Keratinocyte (primary cell): ENCODE data around the gene ITGB5.

Experiments used
- EZH2 ChIP-seq: IDR thresholded peaks from one replicate; pipeline ENCODE4 v1.6.1; 2012; ENCODE audit warnings: inconsistent platforms, mild to moderate bottlenecking, low read length, moderate library complexity
- TF ChIP-seq, protein P1 (sequence below), 3 experiments: IDR thresholded peaks in 1 of 3; conservative IDR thresholded peaks in 1 of 3; optimal IDR thresholded peaks in 1 of 3; 2 replicates in 2 of 3; 3 replicates in 1 of 3; pipeline versions ENCODE3 to v1.5.1; 2011; ENCODE audit warnings: low read length in 3 of 3, mild to moderate bottlenecking in 3 of 3, moderate library complexity in 2 of 3, control low read depth in 1 of 3, inconsistent platforms in 1 of 3; ENCODE audit not compliant: insufficient read depth in 2 of 3; ENCODE audit errors: extremely low read depth in 1 of 3

DNA sequence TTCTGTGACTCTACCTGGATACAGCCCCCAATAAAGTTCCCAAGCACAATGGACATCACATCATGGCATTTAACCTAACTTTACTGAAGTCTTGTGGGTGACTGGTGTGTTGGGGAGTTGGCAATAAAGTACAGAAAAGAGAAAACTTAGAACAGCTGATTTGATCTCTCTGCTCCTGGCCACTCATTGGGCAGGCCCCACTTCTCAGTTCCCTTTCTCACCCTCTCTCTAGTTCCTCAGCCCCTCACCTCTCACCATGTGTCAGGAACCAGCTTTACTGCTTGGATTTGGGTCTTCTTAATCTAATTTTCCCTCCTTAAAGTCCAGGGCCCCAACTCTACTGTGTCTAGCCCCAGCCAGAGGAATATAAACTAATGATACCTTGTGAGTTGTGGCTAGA is 48.1 kb upstream of the ITGB5 start:
- TF ChIP-seq, protein P1, sequence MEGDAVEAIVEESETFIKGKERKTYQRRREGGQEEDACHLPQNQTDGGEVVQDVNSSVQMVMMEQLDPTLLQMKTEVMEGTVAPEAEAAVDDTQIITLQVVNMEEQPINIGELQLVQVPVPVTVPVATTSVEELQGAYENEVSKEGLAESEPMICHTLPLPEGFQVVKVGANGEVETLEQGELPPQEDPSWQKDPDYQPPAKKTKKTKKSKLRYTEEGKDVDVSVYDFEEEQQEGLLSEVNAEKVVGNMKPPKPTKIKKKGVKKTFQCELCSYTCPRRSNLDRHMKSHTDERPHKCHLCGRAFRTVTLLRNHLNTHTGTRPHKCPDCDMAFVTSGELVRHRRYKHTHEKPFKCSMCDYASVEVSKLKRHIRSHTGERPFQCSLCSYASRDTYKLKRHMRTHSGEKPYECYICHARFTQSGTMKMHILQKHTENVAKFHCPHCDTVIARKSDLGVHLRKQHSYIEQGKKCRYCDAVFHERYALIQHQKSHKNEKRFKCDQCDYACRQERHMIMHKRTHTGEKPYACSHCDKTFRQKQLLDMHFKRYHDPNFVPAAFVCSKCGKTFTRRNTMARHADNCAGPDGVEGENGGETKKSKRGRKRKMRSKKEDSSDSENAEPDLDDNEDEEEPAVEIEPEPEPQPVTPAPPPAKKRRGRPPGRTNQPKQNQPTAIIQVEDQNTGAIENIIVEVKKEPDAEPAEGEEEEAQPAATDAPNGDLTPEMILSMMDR (optimal IDR thresholded peaks at IDR 0.05 in 1 of 3, IDR thresholded peaks at IDR 0.05 in 1 of 3, conservative IDR thresholded peaks at IDR 0.05 in 1 of 3; ENCODE audit: extremely low read depth in 1 of 3, insufficient read depth in 2 of 3, low read length in 3 of 3): no peak
- no peak for TF ChIP-seq EZH2
